ENCODE results near the gene NOTCH4.
"Not testable (repeated sequence)": the region's sequence is repeated elsewhere in the genome, so short reads cannot be mapped to it uniquely, and the experiment has no call there.

NOTCH4 gene

GRCh38 chr6:32192608-32193039 is 31.2 kb downstream of the NOTCH4 start, which contains the start of gene GPSM3:
Gene GPSM3 (minus strand): TSS chr6:32192643. CDS start chr6:32192513, 130 bp downstream.
- H3K4me1 Mint-ChIP-seq (ENCODE audit: low read depth): peaks cover 63% of the 10 kb centered on the region
- DNase-seq: peak; percentile 69
- H3K27ac Mint-ChIP-seq: peak within 1 kb of the TSS; percentile 99
- no peaks in the 10 kb centered on the region for H3K27me3 Mint-ChIP-seq
- peak within 1 kb of the TSS; percentile 90 for H3K4me3 Mint-ChIP-seq
- H3K9me3 Mint-ChIP-seq: no peaks in the 10 kb centered on the region
- H3K36me3 Mint-ChIP-seq (ENCODE audit: low read depth): peaks cover 48% of the 10 kb centered on the region

- Mint-ChIP-seq H3K27me3 (no peaks in the 10 kb centered on the region), H3K27ac (peak overlapping the region; percentile 99), H3K4me3 (peak overlapping the region; percentile 90), H3K36me3 (ENCODE audit: low read depth) (peaks cover 54% of the 10 kb centered on the region), H3K4me1 (ENCODE audit: low read depth) (peaks cover 68% of the 10 kb centered on the region), H3K9me3 (no peaks in the 10 kb centered on the region)
- DNase-seq: no peak
Observed at GRCh38 chr6:32191696-32192607, 31.9 kb downstream of the NOTCH4 start.

- peaks cover 61% of the 10 kb centered on the region for H3K36me3 Mint-ChIP-seq (ENCODE audit: low read depth)
- H3K27me3 Mint-ChIP-seq: no peaks in the 10 kb centered on the region
- no peaks in the 10 kb centered on the region for H3K9me3 Mint-ChIP-seq
- peak overlapping the region; percentile 90 for H3K4me3 Mint-ChIP-seq
- H3K27ac Mint-ChIP-seq: peak overlapping the region; percentile 99
- no peak for DNase-seq
- peaks cover 71% of the 10 kb centered on the region for H3K4me1 Mint-ChIP-seq (ENCODE audit: low read depth)
Observed at GRCh38 chr6:32190911-32191677, 32.8 kb downstream of the NOTCH4 start.

GRCh38 chr6:32190054-32190851 is 33.6 kb downstream of the NOTCH4 start, which contains the start of gene PBX2:
Gene PBX2 (minus strand): TSS chr6:32190202. CDS start chr6:32189915, 287 bp downstream.
- Mint-ChIP-seq H3K4me3 (peak within 1 kb of the TSS; percentile 93), H3K27ac (peak within 1 kb of the TSS; percentile 99), H3K36me3 (ENCODE audit: low read depth) (peaks cover 65% of the 10 kb centered on the region), H3K4me1 (ENCODE audit: low read depth) (peaks cover 77% of the 10 kb centered on the region), H3K27me3 (no peaks in the 10 kb centered on the region), H3K9me3 (no peaks in the 10 kb centered on the region)
- peak; percentile 84 for DNase-seq

GRCh38 chr6:32189742-32190053 is 34.2 kb downstream of the NOTCH4 start:
- no peak for DNase-seq
- Mint-ChIP-seq H3K27me3 (no peaks in the 10 kb centered on the region), H3K9me3 (no peaks in the 10 kb centered on the region), H3K4me3 (peak overlapping the region; percentile 93), H3K27ac (peak overlapping the region; percentile 92), H3K36me3 (ENCODE audit: low read depth) (peaks cover 68% of the 10 kb centered on the region), H3K4me1 (ENCODE audit: low read depth) (peaks cover 71% of the 10 kb centered on the region)

- H3K27ac Mint-ChIP-seq: peak overlapping the region; percentile 92
- peaks cover 70% of the 10 kb centered on the region for H3K36me3 Mint-ChIP-seq (ENCODE audit: low read depth)
- H3K9me3 Mint-ChIP-seq: no peaks in the 10 kb centered on the region
- H3K4me3 Mint-ChIP-seq: peak overlapping the region; percentile 93
- DNase-seq: peak; percentile 39
- H3K27me3 Mint-ChIP-seq: no peaks in the 10 kb centered on the region
- peaks cover 68% of the 10 kb centered on the region for H3K4me1 Mint-ChIP-seq (ENCODE audit: low read depth)
Observed at GRCh38 chr6:32189069-32189741, 34.7 kb downstream of the NOTCH4 start.

GRCh38 chr6:32188381-32189068 is 35.3 kb downstream of the NOTCH4 start:
- no peak for DNase-seq
- peaks cover 77% of the 10 kb centered on the region for H3K36me3 Mint-ChIP-seq (ENCODE audit: low read depth)
- H3K9me3 Mint-ChIP-seq: no peaks in the 10 kb centered on the region
- H3K27ac Mint-ChIP-seq: peak overlapping the region; percentile 92
- peaks cover 66% of the 10 kb centered on the region for H3K4me1 Mint-ChIP-seq (ENCODE audit: low read depth)
- H3K27me3 Mint-ChIP-seq: no peaks in the 10 kb centered on the region
- H3K4me3 Mint-ChIP-seq: peak overlapping the region; percentile 93

GRCh38 chr6:32187725-32188380 is 36.0 kb downstream of the NOTCH4 start:
- H3K27me3 Mint-ChIP-seq, DNase-seq, H3K9me3 Mint-ChIP-seq: not testable (repeated sequence)
- peak overlapping the region; percentile 93 for H3K4me3 Mint-ChIP-seq
- H3K4me1 Mint-ChIP-seq (ENCODE audit: low read depth): peaks cover 67% of the 10 kb centered on the region
- H3K36me3 Mint-ChIP-seq (ENCODE audit: low read depth): peaks cover 83% of the 10 kb centered on the region
- H3K27ac Mint-ChIP-seq: peak overlapping the region; percentile 92

- H3K36me3 Mint-ChIP-seq (ENCODE audit: low read depth): peaks cover 83% of the 10 kb centered on the region
- peak overlapping the region; percentile 56 for H3K4me3 Mint-ChIP-seq
- peak overlapping the region; percentile 92 for H3K27ac Mint-ChIP-seq
- peak; percentile 30 for DNase-seq
- no peaks in the 10 kb centered on the region for H3K27me3 Mint-ChIP-seq
- H3K9me3 Mint-ChIP-seq: no peaks in the 10 kb centered on the region
- H3K4me1 Mint-ChIP-seq (ENCODE audit: low read depth): peaks cover 70% of the 10 kb centered on the region
Observed at GRCh38 chr6:32187009-32187709, 36.7 kb downstream of the NOTCH4 start.

GRCh38 chr6:32186151-32186840 is 37.6 kb downstream of the NOTCH4 start:
- H3K4me3 Mint-ChIP-seq: peak overlapping the region; percentile 53
- H3K4me1 Mint-ChIP-seq (ENCODE audit: low read depth): peaks cover 70% of the 10 kb centered on the region
- not testable (repeated sequence) for H3K27me3 Mint-ChIP-seq, H3K9me3 Mint-ChIP-seq
- peaks cover 84% of the 10 kb centered on the region for H3K36me3 Mint-ChIP-seq (ENCODE audit: low read depth)
- peak overlapping the region; percentile 92 for H3K27ac Mint-ChIP-seq
- peak; percentile 33 for DNase-seq

- H3K36me3 Mint-ChIP-seq (ENCODE audit: low read depth): peaks cover 86% of the 10 kb centered on the region
- DNase-seq: peak; percentile 70
- peaks cover 70% of the 10 kb centered on the region for H3K4me1 Mint-ChIP-seq (ENCODE audit: low read depth)
- H3K27ac Mint-ChIP-seq: peak overlapping the region; percentile 92
- H3K27me3 Mint-ChIP-seq, H3K9me3 Mint-ChIP-seq: not testable (repeated sequence)
- peak overlapping the region; percentile 53 for H3K4me3 Mint-ChIP-seq
Observed at GRCh38 chr6:32185681-32186131, 38.2 kb downstream of the NOTCH4 start.

- H3K4me1 Mint-ChIP-seq (ENCODE audit: low read depth): peaks cover 82% of the 10 kb centered on the region
- no peak within 1 kb of the TSS for H3K4me3 Mint-ChIP-seq
- peak; percentile 28 for DNase-seq
- H3K27me3 Mint-ChIP-seq: no peaks in the 10 kb centered on the region
- H3K9me3 Mint-ChIP-seq: no peaks in the 10 kb centered on the region
- H3K36me3 Mint-ChIP-seq (ENCODE audit: low read depth): peaks cover 93% of the 10 kb centered on the region
- peak within 1 kb of the TSS; percentile 82 for H3K27ac Mint-ChIP-seq
Observed at GRCh38 chr6:32184084-32184640, 39.7 kb downstream of the NOTCH4 start, which contains the start of gene AGER. Gene AGER (minus strand): TSS chr6:32184253. CDS start chr6:32184222, 31 bp downstream.
